ENCODE measurements around the gene CCL7. TPM values are rescaled to one million over a fixed set of nuclear protein-coding genes. Genes with fewer than 3 reads are reported as not detected.

Gene CCL7
- total and polyA plus RNA-seq, 9 of the 15 experiments (the other 6 are each of a cell fraction or from before 2014, with no cell fraction given) = not detected

DNA sequence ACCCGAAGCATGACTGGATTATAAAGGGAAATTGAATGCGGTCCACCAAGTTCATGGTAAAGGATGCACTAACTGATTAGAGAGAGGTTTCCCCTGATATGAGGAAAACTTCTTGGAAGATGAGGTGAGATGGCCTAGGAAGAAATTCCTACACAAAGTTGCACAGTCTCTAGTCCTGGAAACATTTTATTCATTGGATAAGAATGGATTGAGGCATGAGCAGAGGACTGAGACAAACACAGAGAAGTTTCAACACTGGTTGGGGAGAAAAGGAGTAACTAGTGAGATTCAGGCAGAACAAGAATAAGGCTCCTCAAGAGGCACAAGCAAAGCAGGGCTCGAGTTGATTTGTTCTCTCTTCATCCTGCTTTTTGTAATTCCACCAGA, 16.9 kb upstream of the CCL7 start:
- FAIRE-seq = no peak
- H3K9me3 ChIP-seq (replicated peaks; ENCODE audit: control insufficient read depth, insufficient read depth, low read depth, low read length) = no peaks in the 10 kb centered on the region
- WGBS (ENCODE audit: insufficient coverage, low coverage, missing lambda C conversion rate) = 3% methylated on average over 3 of the region's 3 CpGs
- H4K20me1 ChIP-seq (replicated peaks; ENCODE audit: control insufficient read depth, insufficient read depth, low read length) = peaks cover 2% of the 10 kb centered on the region; the same call in 1 of the 2 replicates
- peaks cover 0 to 3% of the 10 kb centered on the region in 2 experiments; a peak in 3 of 5 replicates for H3K27me3 ChIP-seq (ENCODE audit: control insufficient read depth in 2 of 2, insufficient read depth in 2 of 2, low read length in 2 of 2)
- TF ChIP-seq GTF2B (IDR thresholded peaks at IDR 0.05; ENCODE audit: extremely low read depth, insufficient read length) (no peak), BHLHE40 (IDR thresholded peaks at IDR 0.05; ENCODE audit: low read length) (no peak), AFF4 (CRISPR knock-in tag; IDR thresholded peaks at IDR 0.05) (no peak), MAFG (tag; conservative IDR thresholded peaks at IDR 0.05) (no peak), ZNF764 (CRISPR knock-in tag; IDR thresholded peaks at IDR 0.05; ENCODE audit: low read depth) (no peak), NFRKB (IDR thresholded peaks at IDR 0.05; ENCODE audit: low read depth) (no peak), NUFIP1 (IDR thresholded peaks at IDR 0.05; ENCODE audit: partially characterized antibody) (no peak), CEBPZ (IDR thresholded peaks at IDR 0.05; ENCODE audit: borderline replicate concordance, low read depth, low read length) (no peak), EHMT2 (IDR thresholded peaks at IDR 0.05) (no peak), CREBBP (IDR thresholded peaks at IDR 0.05; ENCODE audit: low read depth, low read length) (no peak), PYGO2 (tag; IDR thresholded peaks at IDR 0.05) (no peak), HMG20B (CRISPR knock-in tag; IDR thresholded peaks at IDR 0.05) (no peak), ZKSCAN3 (CRISPR knock-in tag; IDR thresholded peaks at IDR 0.05) (no peak), CSDE1 (IDR thresholded peaks at IDR 0.05) (no peak), HNRNPLL (IDR thresholded peaks at IDR 0.05; ENCODE audit: low read depth, low read length, poor library complexity, severe bottlenecking) (no peak)
- ATAC-seq = no peak
- ChIA-PET POLR2A (interaction anchor here (1.2 kb wide), 1 partner anchor 38 kb away, joined by 3 read pairs; no protein-coding TSS in a partner anchor), CTCF (ENCODE audit: low intra/inter-chr PET ratio) (no interaction called here)
- H3K4me3 ChIP-seq = no peak overlapping the region
- H3K9me1 ChIP-seq (ENCODE audit: control insufficient read depth, insufficient read depth, low read length) = no peaks in the 10 kb centered on the region
- no TSS peak for BruUV-seq (replicated peaks)
- no peaks in the 10 kb centered on the region for H3K36me3 ChIP-seq (ENCODE audit: control insufficient read depth, insufficient read depth, low read length)
- no peak for DNase-seq (ENCODE audit: extremely low read depth in 1 of 4, low spot score in 3 of 4)
- peaks cover 7 to 16% of the 10 kb centered on the region in 2 experiments; a peak in 4 of 5 replicates for H3K4me1 ChIP-seq (replicated peaks in 1 of 2; ENCODE audit: control insufficient read depth in 2 of 2, insufficient read depth in 2 of 2, low read length in 2 of 2)
- intact Hi-C loops (cut with micrococcal nuclease) (no loop called here), in situ Hi-C loops (cut with MboI) (no loop called here)
- H2AFZ ChIP-seq (ENCODE audit: low read depth, low read length) = no peak overlapping the region
- no peak overlapping the region for H3K4me2 ChIP-seq (ENCODE audit: insufficient read depth, low read length)
- no peak overlapping the region for H3K27ac ChIP-seq (ENCODE audit: extremely low read depth, low read depth, low read length)
- H3K79me2 ChIP-seq (ENCODE audit: control insufficient read depth, insufficient read depth, low read length) = no peaks in the 10 kb centered on the region
- no peak overlapping the region for H3K9ac ChIP-seq (ENCODE audit: insufficient read depth in 1 of 2, low read depth in 2 of 2, low read length in 2 of 2)
